GM18907 (cell line): ENCODE results near the gene CTRL.
"Not testable (repeated sequence)": the region's sequence is repeated elsewhere in the genome, so short reads cannot be mapped to it uniquely, and the experiment has no call there.

Source experiments
- ATAC-seq: cut with Tn5 transposase; IDR thresholded peaks from one replicate; pipeline ENCODE4 v1.9.1; 2021; ENCODE audit warnings: mild to moderate bottlenecking, moderate library complexity; ENCODE audit not compliant: unreplicated experiment

CTRL gene

GRCh38 chr16:67927131-67927941 lies 4.3 kb downstream of the CTRL start:
- no peak for ATAC-seq

- ATAC-seq: no peak
These were observed 5.4 kb downstream of the CTRL start for GRCh38 chr16:67926181-67926750.

GRCh38 chr16:67924140-67924906 lies 7.3 kb downstream of the CTRL start:
- no peak for ATAC-seq

GRCh38 chr16:67923414-67924116 lies 8.1 kb downstream of the CTRL start:
- no peak for ATAC-seq

GRCh38 chr16:67922740-67923139 lies 8.9 kb downstream of the CTRL start:
- no peak for ATAC-seq

- ATAC-seq: no peak
These were observed 9.4 kb downstream of the CTRL start for GRCh38 chr16:67922221-67922620.

GRCh38 chr16:67919622-67920221 lies 11.9 kb downstream of the CTRL start:
- no peak for ATAC-seq

- no peak for ATAC-seq
These were observed 13.8 kb downstream of the CTRL start for GRCh38 chr16:67917852-67918236.

GRCh38 chr16:67917140-67917851 lies 14.4 kb downstream of the CTRL start:
- no peak for ATAC-seq

- ATAC-seq: no peak
These were observed 15.6 kb downstream of the CTRL start for GRCh38 chr16:67915831-67916723.

- ATAC-seq: not testable (repeated sequence)
These were observed 16.2 kb downstream of the CTRL start for GRCh38 chr16:67915496-67915769.

GRCh38 chr16:67914758-67915495 lies 16.7 kb downstream of the CTRL start:
- no peak for ATAC-seq

GRCh38 chr16:67910158-67910557 lies 21.5 kb downstream of the CTRL start:
- ATAC-seq: no peak

- no peak for ATAC-seq
These were observed 22.5 kb downstream of the CTRL start for GRCh38 chr16:67909056-67909742.

- ATAC-seq: no peak
These were observed 24.1 kb downstream of the CTRL start for GRCh38 chr16:67907397-67908180.

- ATAC-seq: no peak
These were observed 28.8 kb downstream of the CTRL start for GRCh38 chr16:67902831-67903230.

- no peak for ATAC-seq
These were observed 29.9 kb downstream of the CTRL start for GRCh38 chr16:67901734-67902133.
